GM06990 (cell line): ENCODE measurements around the gene CNPPD1.

Experiments used
- DNase-seq: peaks from one replicate; pipeline ENCODE4 v3.0.0-alpha.2; 2011; ENCODE audit not compliant: insufficient read length; ENCODE audit errors: extremely low read depth
- H3K27me3 ChIP-seq: replicated peaks from 2 replicates; pipeline ENCODE4 v1.6.0; 2011; ENCODE audit warnings: low read length; ENCODE audit not compliant: control insufficient read depth, insufficient read depth
- H3K36me3 ChIP-seq: 2 replicates; pipeline ENCODE4 v1.5.1; 2011; ENCODE audit warnings: low read length; ENCODE audit not compliant: control insufficient read depth, insufficient read depth
- H3K4me3 ChIP-seq: replicated peaks from 2 replicates; pipeline ENCODE4 v1.5.1; 2011; ENCODE audit warnings: low read depth, mild to moderate bottlenecking, control low read depth, low read length
- CTCF ChIP-seq: IDR thresholded peaks from 2 replicates; pipeline ENCODE4 v1.5.1; 2011; ENCODE audit warnings: low read length, control low read depth, mild to moderate bottlenecking, inconsistent platforms; ENCODE audit not compliant: insufficient read depth, poor library complexity, severe bottlenecking

The CNPPD1 gene

GRCh38 chr2:219142329-219142728, 34.4 kb downstream of the CNPPD1 start:
- H3K27me3 ChIP-seq, result no peaks in the 10 kb centered on the region
- no peak for TF ChIP-seq CTCF
- H3K4me3 ChIP-seq, result no peak overlapping the region
- no peaks in the 10 kb centered on the region; the same call in none of the 2 replicates for H3K36me3 ChIP-seq
- DNase-seq, result no peak

DNA sequence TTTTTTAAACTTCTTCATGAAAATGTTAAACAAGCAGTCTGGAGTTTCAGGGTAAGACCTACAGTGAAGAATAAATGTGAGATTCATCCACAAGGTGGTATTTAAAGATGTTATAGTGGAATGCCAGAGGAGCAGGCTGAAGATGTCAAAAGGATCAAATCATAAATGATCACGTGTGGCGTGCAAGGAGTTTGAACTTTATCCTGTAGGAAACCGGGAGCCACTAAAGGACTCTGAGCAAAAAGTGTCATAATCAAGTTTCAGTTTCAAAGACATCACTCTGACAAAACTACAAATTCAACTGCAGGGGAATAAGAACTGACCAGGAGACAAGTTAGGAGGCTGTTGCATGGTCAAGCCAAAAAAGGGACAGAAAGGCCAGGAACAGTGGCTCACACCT, 36.0 kb downstream of the CNPPD1 start:
- no peak for TF ChIP-seq CTCF
- no peak overlapping the region for H3K4me3 ChIP-seq
- no peaks in the 10 kb centered on the region; the same call in none of the 2 replicates for H3K36me3 ChIP-seq
- no peak for DNase-seq
- no peaks in the 10 kb centered on the region for H3K27me3 ChIP-seq

DNA sequence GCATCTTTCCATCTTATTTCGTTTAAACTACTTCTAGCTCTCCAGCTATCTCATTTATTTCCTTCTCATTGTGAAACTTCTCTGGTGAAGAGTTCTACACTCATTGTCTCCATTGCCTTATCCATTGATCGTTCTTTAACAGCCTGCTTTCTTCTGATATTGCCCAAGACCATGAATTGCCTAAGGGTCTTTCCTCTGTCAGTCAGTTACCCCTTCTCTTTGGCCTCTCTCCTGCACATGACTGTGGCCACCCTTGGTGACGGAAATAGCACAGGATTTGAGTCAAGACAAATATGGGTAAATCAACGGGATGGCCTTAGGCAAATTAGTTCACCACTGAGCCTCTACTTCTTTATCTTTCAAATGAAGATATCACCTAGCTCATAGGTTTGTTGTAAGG, 42.7 kb downstream of the CNPPD1 start:
- H3K27me3 ChIP-seq, result no peaks in the 10 kb centered on the region
- TF ChIP-seq CTCF, result no peak
- H3K4me3 ChIP-seq, result no peak overlapping the region
- H3K36me3 ChIP-seq, result no peaks in the 10 kb centered on the region
- no peak for DNase-seq

DNA sequence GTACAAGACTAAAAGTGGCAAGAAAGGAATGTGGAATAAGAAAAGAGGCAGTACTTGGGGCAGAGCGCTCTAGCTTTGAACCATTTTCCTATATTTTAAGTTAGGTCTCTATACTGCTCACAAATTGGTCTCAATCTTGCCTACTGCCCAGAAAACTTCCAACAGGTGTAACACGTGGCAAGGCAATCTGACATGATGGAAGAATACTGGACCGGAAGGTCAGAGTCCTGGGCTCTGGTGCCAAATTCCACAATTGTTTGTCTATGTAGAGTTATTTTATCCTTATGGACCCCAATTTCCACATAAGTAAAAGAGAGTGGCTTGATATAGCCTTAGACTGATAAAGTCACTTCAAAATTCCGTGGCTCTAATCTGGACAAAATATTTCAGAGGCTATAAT, 45.0 kb downstream of the CNPPD1 start:
- H3K4me3 ChIP-seq, result no peak overlapping the region
- no peaks in the 10 kb centered on the region; the same call in 1 of the 2 replicates for H3K36me3 ChIP-seq
- H3K27me3 ChIP-seq, result no peaks in the 10 kb centered on the region
- no peak for DNase-seq
- no peak for TF ChIP-seq CTCF

DNA sequence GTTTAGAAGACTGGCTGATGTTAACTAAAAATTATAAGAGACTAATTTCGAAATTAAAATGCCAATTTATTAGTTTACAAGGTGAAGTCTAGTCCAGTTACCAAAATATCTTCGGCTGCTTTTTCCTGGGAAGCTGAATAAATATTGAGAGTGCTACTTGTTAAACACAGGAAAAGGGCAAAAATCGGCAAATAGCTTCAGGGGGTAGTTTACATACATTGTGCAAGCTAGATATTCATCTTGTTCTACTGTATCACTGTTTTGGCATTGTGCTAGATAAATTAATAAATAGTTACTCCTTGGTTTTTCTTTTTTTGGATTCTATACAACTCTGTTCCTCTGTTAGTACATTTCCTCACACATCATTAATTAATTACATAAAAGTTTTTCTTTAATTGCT, 45.4 kb downstream of the CNPPD1 start:
- TF ChIP-seq CTCF, result no peak
- H3K27me3 ChIP-seq, result no peaks in the 10 kb centered on the region
- no peaks in the 10 kb centered on the region; the same call in 1 of the 2 replicates for H3K36me3 ChIP-seq
- DNase-seq, result no peak
- no peak overlapping the region for H3K4me3 ChIP-seq

- H3K4me3 ChIP-seq, result no peak overlapping the region
- no peak for DNase-seq
- TF ChIP-seq CTCF, result no peak
- H3K27me3 ChIP-seq, result no peaks in the 10 kb centered on the region
- H3K36me3 ChIP-seq, result no peaks in the 10 kb centered on the region; the same call in 1 of the 2 replicates
Measured at GRCh38 chr2:219129589-219129988, 47.1 kb downstream of the CNPPD1 start.
